Measurements from ENCODE around the gene TK1. TPM values are rescaled to one million over a fixed set of nuclear protein-coding genes. Genes with fewer than 3 reads are reported as not detected.
A peak's percentile ranks its signal among the peaks of the same experiment; 100 is the strongest.

The TK1 gene
- polyA plus RNA-seq, 3 donors = 0.67 to 2.0 (median 1.4) TPM

DNA sequence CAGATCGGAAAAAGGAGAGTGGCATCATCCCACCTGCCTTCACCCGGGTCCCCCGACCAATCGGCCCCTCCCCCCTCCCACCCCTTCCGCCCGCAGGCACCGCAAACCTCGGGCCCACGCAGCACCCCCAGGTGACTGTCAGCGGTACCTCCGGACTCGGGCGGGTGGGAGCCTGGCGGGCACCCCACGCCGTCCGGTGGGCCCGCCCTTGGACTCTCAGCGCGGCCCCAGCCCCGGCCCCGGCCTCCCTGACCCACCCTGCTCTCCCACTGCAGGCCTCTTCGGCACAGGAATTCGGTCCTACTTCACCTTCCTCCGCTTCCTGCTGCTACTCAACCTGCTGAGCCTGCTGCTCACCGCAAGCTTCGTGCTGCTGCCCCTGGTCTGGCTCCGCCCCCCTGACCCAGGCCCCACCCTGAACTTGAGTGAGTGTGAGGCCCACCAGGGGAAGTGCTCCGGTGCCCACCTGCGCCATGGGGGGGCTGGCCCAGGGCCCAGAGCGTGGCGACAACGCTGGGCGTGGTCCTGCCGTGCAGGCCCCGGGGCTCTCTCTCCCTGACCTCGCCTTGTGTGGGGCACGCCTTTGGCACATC, 54.7 kb downstream of the TK1 start:
- no peak overlapping the region for H2AFZ ChIP-seq (ENCODE audit: insufficient read depth, low read depth, low read length, poor library complexity, severe bottlenecking)
- no peaks in the 10 kb centered on the region for H3K9me3 Mint-ChIP-seq
- H3K36me3 ChIP-seq (replicated peaks in 1 of 2; ENCODE audit: control insufficient read depth in 1 of 2, insufficient read depth in 2 of 2, low read length in 2 of 2) = peaks cover 36 to 41% of the 10 kb centered on the region in 2 donors
- no peak overlapping the region for H3K27ac Mint-ChIP-seq
- H3K9me3 ChIP-seq (replicated peaks in 1 of 2; ENCODE audit: control insufficient read depth in 1 of 2, insufficient read depth in 1 of 2, low read length in 2 of 2) = no peaks in the 10 kb centered on the region
- DNase-seq = no peak
- H3K27ac ChIP-seq (ENCODE audit: low read depth in 1 of 2, low read length in 2 of 2) = peak overlapping the region in 1 of 2 donors; percentile 39
- H3K79me2 ChIP-seq (ENCODE audit: insufficient read depth, low read length) = peaks cover 73% of the 10 kb centered on the region
- peak overlapping the region; percentile 60 for H3K9ac ChIP-seq (ENCODE audit: insufficient read depth, low read length, poor library complexity, severe bottlenecking)
- intact Hi-C loops (cut with micrococcal nuclease) = no loop called here
- H3K4me1 Mint-ChIP-seq = peaks cover 67% of the 10 kb centered on the region
- TF ChIP-seq CTCF (IDR thresholded peaks at IDR 0.05) = no peak
- H3K4me3 Mint-ChIP-seq = peak overlapping the region; percentile 75 to 86
- H3K4me2 ChIP-seq (replicated peaks; ENCODE audit: extremely low read depth, low read length, poor library complexity, severe bottlenecking) = peak overlapping the region; percentile 100
- H3K36me3 Mint-ChIP-seq = peaks cover 39 to 45% of the 10 kb centered on the region in 2 donors
- under 1% methylated on average over 31 of the region's 38 CpGs for WGBS (ENCODE audit: insufficient coverage)
- peaks cover 56% of the 10 kb centered on the region for H4K20me1 ChIP-seq (ENCODE audit: insufficient read depth, low read length)
- H3K4me3 ChIP-seq (replicated peaks in 1 of 3; ENCODE audit: low read depth in 2 of 3, low read length in 3 of 3) = peak overlapping the region; percentile 63 to 96 (median 73)
- no peaks in the 10 kb centered on the region for H3K27me3 ChIP-seq (ENCODE audit: control insufficient read depth in 2 of 2, insufficient read depth in 2 of 2, low read length in 2 of 2)
- H3K27me3 Mint-ChIP-seq (ENCODE audit: low read depth in 3 of 3) = no peaks in the 10 kb centered on the region
- H3K4me1 ChIP-seq (ENCODE audit: control insufficient read depth in 1 of 2, insufficient read depth in 2 of 2, low read length in 2 of 2) = peaks cover 61 to 86% of the 10 kb centered on the region in 2 donors

GRCh38 chr17:78131172-78132083, 55.4 kb downstream of the TK1 start:
- Histone ChIP-seq H3K36me3 (replicated peaks in 1 of 2; ENCODE audit: control insufficient read depth in 1 of 2, insufficient read depth in 2 of 2, low read length in 2 of 2) (peaks cover 31 to 34% of the 10 kb centered on the region in 2 donors), H2AFZ (ENCODE audit: insufficient read depth, low read depth, low read length, poor library complexity, severe bottlenecking) (peak overlapping the region; percentile 69), H4K20me1 (ENCODE audit: insufficient read depth, low read length) (peaks cover 56% of the 10 kb centered on the region), H3K27me3 (ENCODE audit: control insufficient read depth in 2 of 2, insufficient read depth in 2 of 2, low read length in 2 of 2) (no peaks in the 10 kb centered on the region), H3K4me1 (ENCODE audit: control insufficient read depth in 1 of 2, insufficient read depth in 2 of 2, low read length in 2 of 2) (peaks cover 62 to 86% of the 10 kb centered on the region in 2 donors), H3K9ac (ENCODE audit: insufficient read depth, low read length, poor library complexity, severe bottlenecking) (peak overlapping the region; percentile 60), H3K4me2 (replicated peaks; ENCODE audit: extremely low read depth, low read length, poor library complexity, severe bottlenecking) (peak overlapping the region; percentile 100), H3K9me3 (replicated peaks in 1 of 2; ENCODE audit: control insufficient read depth in 1 of 2, insufficient read depth in 1 of 2, low read length in 2 of 2) (no peaks in the 10 kb centered on the region), H3K4me3 (replicated peaks in 1 of 3; ENCODE audit: low read depth in 2 of 3, low read length in 3 of 3) (peak overlapping the region; percentile 63 to 96 (median 73)), H3K79me2 (ENCODE audit: insufficient read depth, low read length) (peaks cover 81% of the 10 kb centered on the region), H3K27ac (ENCODE audit: low read depth in 1 of 2, low read length in 2 of 2) (peak overlapping the region; percentile 66 to 85)
- peaks cover 68% of the 10 kb centered on the region for H3K4me1 Mint-ChIP-seq
- DNase-seq = no peak
- intact Hi-C loops (cut with micrococcal nuclease) = no loop called here
- WGBS (ENCODE audit: insufficient coverage) = under 1% methylated on average over 70 of the region's 74 CpGs
- H3K27ac Mint-ChIP-seq = peak overlapping the region; percentile 53 to 95 (median 93)
- H3K27me3 Mint-ChIP-seq (ENCODE audit: low read depth in 3 of 3) = no peaks in the 10 kb centered on the region
- peak overlapping the region; percentile 89 to 94 for H3K4me3 Mint-ChIP-seq
- TF ChIP-seq CTCF (IDR thresholded peaks at IDR 0.05) = no peak
- no peaks in the 10 kb centered on the region for H3K9me3 Mint-ChIP-seq
- H3K36me3 Mint-ChIP-seq = peaks cover 35 to 38% of the 10 kb centered on the region in 2 donors
